Measurements from ENCODE around the gene PRMT1. TPM values are rescaled to one million over a fixed set of nuclear protein-coding genes. Genes with fewer than 3 reads are reported as not detected.

The PRMT1 gene
- total and polyA plus RNA-seq, 2 of the 13 experiments (the other 11 are each of a cell fraction or from before 2014, with no cell fraction given) = 324 to 374 TPM

- TF ChIP-seq FOXA3 (CRISPR knock-in tag; IDR thresholded peaks at IDR 0.05) (peak; percentile 34; the same call in 1 of the 2 replicates), ZBTB40 (IDR thresholded peaks at IDR 0.05) (no peak), ZBTB40 (CRISPR knock-in tag; IDR thresholded peaks at IDR 0.05) (no peak), ZGPAT (CRISPR knock-in tag; IDR thresholded peaks at IDR 0.05) (peak; percentile 77), ZNF781 (CRISPR knock-in tag; IDR thresholded peaks at IDR 0.05; ENCODE audit: borderline replicate concordance, not compliant biosample characterization) (peak; percentile 28), FOXP1 (IDR thresholded peaks at IDR 0.05) (no peak), FOXP1 (CRISPR knock-in tag; IDR thresholded peaks at IDR 0.05) (no peak), WIZ (CRISPR knock-in tag; IDR thresholded peaks at IDR 0.05) (no peak), ZNF674 (CRISPR knock-in tag; IDR thresholded peaks at IDR 0.05; ENCODE audit: low read depth) (no peak), ZNF138 (CRISPR knock-in tag; IDR thresholded peaks at IDR 0.05; ENCODE audit: low read depth) (no peak), ETS1 (CRISPR knock-in tag; IDR thresholded peaks at IDR 0.05) (no peak), PRDM4 (CRISPR knock-in tag; IDR thresholded peaks at IDR 0.05; ENCODE audit: borderline replicate concordance) (no peak), ZNF18 (CRISPR knock-in tag; IDR thresholded peaks at IDR 0.05; ENCODE audit: insufficient replicate concordance) (no peak)
These were observed 36.8 kb upstream of the PRMT1 start, which contains the start of gene RRAS (continued) for GRCh38 chr19:49640113-49640898.

Measured in HepG2 (cell line).